ENCODE measurements around the gene MALAT1. TPM values are rescaled to one million over a fixed set of nuclear protein-coding genes. Genes with fewer than 3 reads are reported as not detected.

The MALAT1 gene
- total and polyA plus RNA-seq, 2 of the 8 experiments (the other 6 are each of a cell fraction or from before 2014, with no cell fraction given), result 115 to 984 TPM

DNA sequence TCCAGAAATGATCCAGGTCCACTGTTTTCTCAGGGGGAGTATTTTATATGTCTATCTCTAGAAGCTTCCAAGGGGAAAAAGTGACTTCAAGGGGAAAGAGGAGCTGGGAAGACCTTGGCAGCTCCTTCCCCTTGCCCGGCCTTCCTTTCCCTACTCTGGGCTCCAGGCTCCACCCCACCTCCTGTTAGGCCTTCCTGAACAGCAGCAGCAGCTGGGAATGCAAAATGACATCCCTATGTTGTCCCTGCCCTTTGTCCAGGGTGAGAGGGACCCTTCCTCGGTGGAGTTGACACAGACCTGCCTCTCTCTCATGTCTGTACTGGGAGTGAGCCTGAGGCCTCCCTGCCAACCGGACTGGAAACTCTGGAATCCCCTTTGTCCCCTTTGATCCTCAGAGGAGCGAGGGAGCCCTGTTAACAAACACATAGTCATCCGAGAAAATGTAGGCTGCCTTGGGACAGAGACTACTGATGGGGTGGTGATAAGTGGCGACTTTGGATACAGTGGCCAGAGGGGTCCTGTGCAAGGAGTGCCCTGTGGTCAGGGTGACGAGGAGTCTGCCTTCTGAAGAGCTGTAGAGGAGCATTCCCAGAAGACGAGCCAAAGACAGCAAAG, 9.0 kb upstream of the MALAT1 start:
- no peaks in the 10 kb centered on the region; the same call in 1 of the 2 replicates for H3K79me1 ChIP-seq (ENCODE audit: low read depth, low read length)
- peak overlapping the region; percentile 39; the same call in 1 of the 2 replicates for H4K8ac ChIP-seq (ENCODE audit: extremely low read depth, insufficient read depth, low read length)
- peak overlapping the region; percentile 3 for H3K56ac ChIP-seq (replicated peaks; ENCODE audit: insufficient read length, low read depth, low read length)
- peak overlapping the region; percentile 92 for H2BK20ac ChIP-seq (ENCODE audit: low read length)
- no peaks in the 10 kb centered on the region for H3K27me3 ChIP-seq (replicated peaks in 1 of 4; ENCODE audit: control insufficient read depth in 3 of 4, extremely low read depth in 1 of 4, insufficient read depth in 3 of 4, low read length in 3 of 4)
- peak overlapping the region; percentile 90 for H4K91ac ChIP-seq (replicated peaks; ENCODE audit: insufficient read length, low read length)
- H2BK15ac ChIP-seq (ENCODE audit: low read length), result peak overlapping the region; percentile 84; the same call in 1 of the 2 replicates
- H3K4me1 ChIP-seq (replicated peaks in 1 of 4; ENCODE audit: control insufficient read depth in 3 of 4, insufficient read depth in 4 of 4, low read length in 3 of 4), result peaks cover 44 to 62% (median 52%) of the 10 kb centered on the region in 4 experiments
- no peaks in the 10 kb centered on the region; the same call in none of the 2 replicates for H3K23me2 ChIP-seq (ENCODE audit: low read depth, low read length)
- H3K79me2 ChIP-seq (ENCODE audit: control insufficient read depth in 1 of 2, insufficient read depth in 2 of 2, low read length in 2 of 2), result no peaks in the 10 kb centered on the region
- CTCF ChIA-PET (ENCODE audit: partially characterized antibody), result interaction anchor here (0.6 to 29.0 kb wide), 9 partner anchors 9 to 98 kb away, joined by 3 to 809 read pairs (median 3); partner anchors contain the start of gene MALAT1
- FAIRE-seq, result no peak
- H3K4me2 ChIP-seq (ENCODE audit: insufficient read depth in 1 of 2, low read depth in 2 of 2, low read length in 2 of 2), result peak overlapping the region; percentile 84 to 86; a peak in 3 of 4 replicates
- H3K4me3 ChIP-seq (ENCODE audit: extremely low read depth in 1 of 4, insufficient read depth in 2 of 4, low read depth in 3 of 4, low read length in 4 of 4), result peak overlapping the region in 1 of 4 experiments; percentile 9; a peak in 1 of 8 replicates
- H2AFZ ChIP-seq (ENCODE audit: low read length), result no peak overlapping the region
- H2BK5ac ChIP-seq (ENCODE audit: low read depth, low read length), result peak overlapping the region; percentile 99
- peak overlapping the region in 2 of 4 experiments; percentile 14 to 28; a peak in 4 of 7 replicates for H3K9ac ChIP-seq (replicated peaks in 1 of 4; ENCODE audit: extremely low read depth in 1 of 4, low read depth in 3 of 4, low read length in 3 of 4)
- DNase-seq (ENCODE audit: low read depth in 1 of 2, low spot score in 2 of 2), result no peak
- peak overlapping the region; percentile 99 for H2BK12ac ChIP-seq (ENCODE audit: low read depth, low read length)
- 73% methylated on average over 8 of the region's 8 CpGs; no CpG with 5 or more reads in 1 of the 2 experiments for WGBS, 2 experiments (ENCODE audit: extremely low coverage in 1 of 2, insufficient coverage in 1 of 2, insufficient read length in 1 of 2, insufficient replicate concordance in 2 of 2, low coverage in 1 of 2, low lambda C conversion rate in 2 of 2, missing lambda C conversion rate in 1 of 2)
- H3K23ac ChIP-seq (ENCODE audit: insufficient read length), result no peak overlapping the region
- H2BK120ac ChIP-seq (replicated peaks; ENCODE audit: low read depth, low read length), result peak overlapping the region; percentile 4
- no peak overlapping the region for H3K14ac ChIP-seq (ENCODE audit: insufficient read length)
- H3K27ac ChIP-seq (ENCODE audit: low read depth, low read length), result peak overlapping the region; percentile 96
- no peaks in the 10 kb centered on the region for H4K20me1 ChIP-seq (replicated peaks in 1 of 2; ENCODE audit: control insufficient read depth in 1 of 2, insufficient read depth in 2 of 2, low read length in 2 of 2)
- POLR2A ChIA-PET (ENCODE audit: partially characterized antibody), result interaction anchor here (0.9 to 29.8 kb wide), 7 partner anchors 19 to 134 kb away, joined by 3 to 1569 read pairs (median 5); partner anchors contain the start of genes MALAT1 and NEAT1
- H3K18ac ChIP-seq (ENCODE audit: extremely low read depth, low read length), result peak overlapping the region; percentile 84
- no peak for TF ChIP-seq CHD2 (IDR thresholded peaks at IDR 0.05; ENCODE audit: low read length)
- TF ChIP-seq POU5F1 (IDR thresholded peaks at IDR 0.05; ENCODE audit: low read depth, low read length), result no peak
- TF ChIP-seq CEBPB (IDR thresholded peaks at IDR 0.05; ENCODE audit: low read depth, low read length), result no peak
- H4K5ac ChIP-seq (ENCODE audit: insufficient read length, low read depth, low read length), result peak overlapping the region; percentile 27
- no peaks in the 10 kb centered on the region for H3K9me3 ChIP-seq (ENCODE audit: insufficient read depth in 2 of 2, low read depth in 1 of 2, low read length in 1 of 2)
- H2AK5ac ChIP-seq (ENCODE audit: low read depth, low read length), result peak overlapping the region; percentile 93
- peak overlapping the region; percentile 55 for H3K4ac ChIP-seq (replicated peaks; ENCODE audit: insufficient read length, low read depth, low read length)
- H3K36me3 ChIP-seq (ENCODE audit: control insufficient read depth in 2 of 4, insufficient read depth in 4 of 4, low read length in 3 of 4), result no peaks in the 10 kb centered on the region
